T-helper 2 cell treated with Interferon-gamma antibody and Interleukin-4, amounts not matched to agents 5 μg/mL and 100 μg/mL, for 36 hours (primary cell): ENCODE results near the gene BMP4.

ENCODE experiments used
- DNase-seq: peaks from one replicate; pipeline ENCODE4 v3.0.0; 2021; ENCODE audit warnings: low spot score
- H3K27ac Mint-ChIP-seq: one replicate; pipeline ENCODE4 v1.8.0; 2021; ENCODE audit warnings: mild to moderate bottlenecking, mixed read lengths
- H3K27me3 Mint-ChIP-seq: one replicate; pipeline ENCODE4 v1.8.0; 2021; ENCODE audit warnings: low read depth, mixed read lengths
- H3K36me3 Mint-ChIP-seq: one replicate; pipeline ENCODE4 v1.8.0; 2021; ENCODE audit warnings: low read depth, mixed read lengths
- H3K4me1 Mint-ChIP-seq: one replicate; pipeline ENCODE4 v1.8.0; 2021; ENCODE audit warnings: low read depth, mixed read lengths
- H3K4me3 Mint-ChIP-seq: one replicate; pipeline ENCODE4 v1.8.0; 2022; ENCODE audit warnings: mild to moderate bottlenecking, moderate library complexity, mixed read lengths
- H3K9me3 Mint-ChIP-seq: one replicate; pipeline ENCODE4 v1.8.0; 2021; ENCODE audit warnings: mixed read lengths

The BMP4 gene

GRCh38 chr14:53979747-53980642 lies 23.4 kb upstream of the BMP4 start:
- Mint-ChIP-seq H3K9me3 (peaks cover 11% of the 10 kb centered on the region), H3K27me3 (peaks cover 2% of the 10 kb centered on the region), H3K27ac (no peak overlapping the region), H3K4me3 (no peak overlapping the region), H3K36me3 (no peaks in the 10 kb centered on the region), H3K4me1 (no peaks in the 10 kb centered on the region)
- no peak for DNase-seq

GRCh38 chr14:53979113-53979681 lies 22.6 kb upstream of the BMP4 start:
- Mint-ChIP-seq H3K27ac (no peak overlapping the region), H3K36me3 (no peaks in the 10 kb centered on the region), H3K9me3 (peaks cover 3% of the 10 kb centered on the region), H3K4me3 (no peak overlapping the region), H3K27me3 (peaks cover 4% of the 10 kb centered on the region), H3K4me1 (no peaks in the 10 kb centered on the region)
- no peak for DNase-seq

GRCh38 chr14:53978194-53978593 lies 21.6 kb upstream of the BMP4 start:
- Mint-ChIP-seq H3K4me1 (no peaks in the 10 kb centered on the region), H3K4me3 (no peak overlapping the region), H3K36me3 (no peaks in the 10 kb centered on the region), H3K27ac (no peak overlapping the region), H3K9me3 (no peaks in the 10 kb centered on the region), H3K27me3 (peaks cover 4% of the 10 kb centered on the region)
- no peak for DNase-seq

DNA sequence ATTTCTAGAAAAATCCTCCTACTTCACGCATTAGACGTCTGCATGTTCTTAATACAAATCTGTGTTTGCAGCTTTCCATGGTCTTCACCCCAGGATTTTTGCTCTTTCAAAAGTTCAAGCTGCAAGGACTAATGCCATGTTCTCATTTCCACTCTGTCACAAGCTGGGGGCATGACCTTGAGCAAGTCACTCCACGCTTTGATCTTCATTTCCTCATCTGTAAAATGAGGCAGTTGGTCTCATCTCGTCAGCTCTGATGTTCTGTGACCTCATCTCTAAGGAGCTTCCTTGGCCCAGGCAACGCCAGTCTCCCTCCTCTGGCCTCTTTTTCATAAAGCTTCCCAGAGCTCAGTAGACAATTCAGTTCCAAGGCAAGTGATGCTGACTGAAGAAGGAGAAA lies 18.8 kb upstream of the BMP4 start:
- Mint-ChIP-seq H3K9me3 (no peaks in the 10 kb centered on the region), H3K4me3 (no peak overlapping the region), H3K27ac (no peak overlapping the region), H3K36me3 (no peaks in the 10 kb centered on the region), H3K4me1 (no peaks in the 10 kb centered on the region), H3K27me3 (peaks cover 4% of the 10 kb centered on the region)
- no peak for DNase-seq

DNA sequence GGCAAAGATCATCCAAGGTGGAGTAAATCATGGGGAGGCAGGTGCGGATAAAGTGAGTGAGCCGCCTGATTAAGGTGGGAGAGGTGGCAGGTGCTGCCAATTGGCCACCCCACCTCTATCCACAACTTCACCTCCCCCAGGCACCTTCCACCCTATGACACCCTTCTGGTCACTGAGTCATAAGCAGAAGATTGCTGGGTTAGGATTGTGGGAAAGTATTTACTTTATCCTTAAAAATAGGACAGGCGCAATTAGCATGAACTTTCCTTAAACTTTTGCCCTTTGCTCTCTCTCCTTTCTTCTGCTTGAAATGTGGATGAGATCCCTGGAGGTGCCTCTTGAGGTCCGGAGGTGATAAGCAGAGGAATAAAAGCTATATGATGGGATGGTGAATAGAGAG lies 14.9 kb upstream of the BMP4 start:
- Mint-ChIP-seq H3K4me3 (no peak overlapping the region), H3K4me1 (no peaks in the 10 kb centered on the region), H3K27ac (no peak overlapping the region), H3K27me3 (peaks cover 8% of the 10 kb centered on the region), H3K36me3 (no peaks in the 10 kb centered on the region), H3K9me3 (no peaks in the 10 kb centered on the region)
- no peak for DNase-seq

DNA sequence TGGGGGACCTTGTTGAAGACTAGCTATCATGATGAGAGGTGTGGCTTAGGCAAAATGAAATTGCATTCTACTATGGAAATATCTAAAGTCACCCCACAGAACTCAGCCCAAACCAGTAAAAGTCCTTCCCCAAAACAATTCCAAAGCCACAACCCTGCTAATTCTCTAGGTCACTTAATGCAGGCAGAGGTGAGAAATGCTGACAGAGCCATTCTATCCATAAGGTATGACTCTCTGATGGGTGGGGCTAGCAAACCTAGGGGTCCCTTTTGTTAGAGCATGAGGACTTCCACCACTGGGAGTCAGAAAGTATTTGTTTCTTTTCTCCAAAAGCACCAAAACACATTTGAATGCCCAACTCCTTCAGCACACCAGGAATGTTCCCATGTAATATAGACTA lies 12.7 kb upstream of the BMP4 start:
- no peak for DNase-seq
- Mint-ChIP-seq H3K27me3 (peaks cover 23% of the 10 kb centered on the region), H3K36me3 (no peaks in the 10 kb centered on the region), H3K4me1 (no peaks in the 10 kb centered on the region), H3K9me3 (no peaks in the 10 kb centered on the region), H3K4me3 (no peak overlapping the region), H3K27ac (no peak overlapping the region)

- DNase-seq = no peak
- peaks cover 29% of the 10 kb centered on the region for H3K27me3 Mint-ChIP-seq
- no peak overlapping the region for H3K27ac Mint-ChIP-seq
- no peak overlapping the region for H3K4me3 Mint-ChIP-seq
- H3K36me3 Mint-ChIP-seq = no peaks in the 10 kb centered on the region
- peaks cover 2% of the 10 kb centered on the region for H3K4me1 Mint-ChIP-seq
- no peaks in the 10 kb centered on the region for H3K9me3 Mint-ChIP-seq
These were observed 12.1 kb upstream of the BMP4 start for GRCh38 chr14:53968726-53969125.

- no peak overlapping the region for H3K27ac Mint-ChIP-seq
- no peaks in the 10 kb centered on the region for H3K9me3 Mint-ChIP-seq
- no peak for DNase-seq
- peaks cover 4% of the 10 kb centered on the region for H3K4me1 Mint-ChIP-seq
- no peak overlapping the region for H3K4me3 Mint-ChIP-seq
- no peaks in the 10 kb centered on the region for H3K36me3 Mint-ChIP-seq
- H3K27me3 Mint-ChIP-seq = peaks cover 40% of the 10 kb centered on the region
These were observed 11.0 kb upstream of the BMP4 start for GRCh38 chr14:53967606-53968005.

- Mint-ChIP-seq H3K27ac (no peak overlapping the region), H3K9me3 (no peaks in the 10 kb centered on the region), H3K4me1 (peaks cover 4% of the 10 kb centered on the region), H3K4me3 (no peak overlapping the region), H3K36me3 (no peaks in the 10 kb centered on the region), H3K27me3 (peaks cover 60% of the 10 kb centered on the region)
- no peak for DNase-seq
These were observed 7.6 kb upstream of the BMP4 start for GRCh38 chr14:53964249-53964648.

GRCh38 chr14:53963320-53964227 lies 6.9 kb upstream of the BMP4 start:
- DNase-seq = no peak
- Mint-ChIP-seq H3K36me3 (no peaks in the 10 kb centered on the region), H3K4me3 (no peak overlapping the region), H3K9me3 (no peaks in the 10 kb centered on the region), H3K4me1 (peaks cover 4% of the 10 kb centered on the region), H3K27ac (no peak overlapping the region), H3K27me3 (peaks cover 66% of the 10 kb centered on the region)

GRCh38 chr14:53962953-53963319 lies 6.3 kb upstream of the BMP4 start:
- peaks cover 70% of the 10 kb centered on the region for H3K27me3 Mint-ChIP-seq
- no peak overlapping the region for H3K4me3 Mint-ChIP-seq
- H3K27ac Mint-ChIP-seq = no peak overlapping the region
- no peak for DNase-seq
- peaks cover 4% of the 10 kb centered on the region for H3K4me1 Mint-ChIP-seq
- no peaks in the 10 kb centered on the region for H3K36me3 Mint-ChIP-seq
- H3K9me3 Mint-ChIP-seq = no peaks in the 10 kb centered on the region

GRCh38 chr14:53958628-53959027 lies 2.0 kb upstream of the BMP4 start:
- peaks cover 2% of the 10 kb centered on the region for H3K36me3 Mint-ChIP-seq
- H3K27ac Mint-ChIP-seq = no peak overlapping the region
- H3K4me1 Mint-ChIP-seq = peaks cover 21% of the 10 kb centered on the region
- DNase-seq = no peak
- H3K9me3 Mint-ChIP-seq = no peaks in the 10 kb centered on the region
- peaks cover 78% of the 10 kb centered on the region for H3K27me3 Mint-ChIP-seq
- H3K4me3 Mint-ChIP-seq = no peak overlapping the region

- peaks cover 2% of the 10 kb centered on the region for H3K36me3 Mint-ChIP-seq
- peaks cover 77% of the 10 kb centered on the region for H3K27me3 Mint-ChIP-seq
- DNase-seq = no peak
- no peaks in the 10 kb centered on the region for H3K9me3 Mint-ChIP-seq
- no peak overlapping the region for H3K27ac Mint-ChIP-seq
- H3K4me3 Mint-ChIP-seq = no peak overlapping the region
- peaks cover 25% of the 10 kb centered on the region for H3K4me1 Mint-ChIP-seq
These were observed 1.1 kb upstream of the BMP4 start for GRCh38 chr14:53957739-53958138.
